ENCODE measurements around the gene CHAMP1.

GRCh38 chr13:114320065-114320464 lies 5.8 kb downstream of the CHAMP1 start:
- TF ChIP-seq CTCF (IDR thresholded peaks at IDR 0.05) (no peak), POLR2A (IDR thresholded peaks at IDR 0.05) (no peak), POLR2AphosphoS5 (IDR thresholded peaks at IDR 0.05) (no peak), EP300 (IDR thresholded peaks at IDR 0.05) (no peak)

Data from upper lobe of left lung (tissue), 4 donors.